Esophagus muscularis mucosa (tissue), 4 donors: Measurements from ENCODE around the gene MOCS1. TPM values are rescaled to one million over a fixed set of nuclear protein-coding genes. Genes with fewer than 3 reads are reported as not detected.

ENCODE experiments used
- DNase-seq: peaks from one replicate; pipeline ENCODE4 v3.0.0-alpha.2; 2017; ENCODE audit errors: extremely low spot score
- H3K27ac ChIP-seq, 4 donors: fragments of 200-600 bp; sonication (generic); replicated peaks in 1 of 4; 1 replicate in 3 of 4; 2 replicates in 1 of 4; pipeline ENCODE4 v1.5.1; 2016 to 2019; ENCODE audit warnings: mild to moderate bottlenecking in 1 of 4
- H3K27me3 ChIP-seq, 4 donors: fragments of 200-600 bp; sonication (generic); one replicate each; pipeline versions ENCODE4 v1.5.1 to v1.6.0; 2016 to 2019
- H3K36me3 ChIP-seq, 4 donors: fragments of 200-600 bp; sonication (generic); one replicate each; pipeline ENCODE4 v1.5.1; 2016 to 2019
- H3K4me1 ChIP-seq, 4 donors: fragments of 200-600 bp; sonication (generic); one replicate each; pipeline ENCODE4 v1.5.1; 2016 to 2019
- H3K4me3 ChIP-seq, 4 donors: fragments of 200-600 bp; sonication (generic); 1 replicate in 2 of 4; 2 replicates in 2 of 4; pipeline ENCODE4 v1.5.1; 2016 to 2019; ENCODE audit warnings: mild to moderate bottlenecking in 4 of 4, moderate library complexity in 1 of 4
- H3K9me3 ChIP-seq, 4 donors: fragments of 200-600 bp; sonication (generic); 1 replicate in 3 of 4; 2 replicates in 1 of 4; pipeline ENCODE4 v1.5.1; 2016 to 2019
- CTCF ChIP-seq, 3 experiments: fragments of 200-600 bp in 2 of 3; fragments of 450-650 bp in 1 of 3; sonication (generic) in 2 of 3; IDR thresholded peaks; one replicate each; pipeline ENCODE4 v1.5.1; 2017 to 2019; ENCODE audit warnings: antibody characterized with exemption in 3 of 3, mild to moderate bottlenecking in 2 of 3, moderate library complexity in 1 of 3
- EP300 ChIP-seq: sonication (generic); formaldehyde crosslinking; IDR thresholded peaks from one replicate; pipeline ENCODE4 v1.6.1; 2017; ENCODE audit warnings: antibody characterized with exemption
- POLR2A ChIP-seq: fragments of 450-650 bp; IDR thresholded peaks from one replicate; pipeline ENCODE4 v1.6.1; 2017; ENCODE audit warnings: antibody characterized with exemption, moderate library complexity, mild to moderate bottlenecking, low read depth
- POLR2AphosphoS5 ChIP-seq, 2 donors: sonication (generic); formaldehyde crosslinking; IDR thresholded peaks; one replicate each; pipeline ENCODE4 v1.6.1; 2017; ENCODE audit warnings: antibody characterized with exemption in 2 of 2
- WGBS: methylation state at CpG from one replicate; pipeline ENCODE4 v1.1.5; 2018; 5-methylcytosine and 5-hydroxymethylcytosine counted together
- intact Hi-C: fragments of 100-400 bp; cut with DNase I; formaldehyde crosslinking; loops from one replicate; pipeline ENCODE4 v1.15.1; 2023
- total RNA-seq, 4 donors: library from RNA; depleted of rRNA; stranded (reverse); fragments of >200 nt; gene quantifications; one replicate each; pipeline versions ENCODE4 v1.1.0 to v1.2.1, GENCODE V29; 2016

Gene MOCS1
- 10 to 100 TPM; 19.1 to 37.3 (median 28.0) TPM for total RNA-seq

GRCh38 chr6:39934131-39934757 lies at the start of gene MOCS1:
Gene MOCS1, minus strand, starts transcription at chr6:39934462. Its CDS starts 45 bp downstream, at chr6:39934417.
- Histone ChIP-seq H3K27me3 (no peaks in the 10 kb centered on the region), H3K36me3 (no peaks in the 10 kb centered on the region), H3K4me1 (peaks cover 38 to 59% (median 54%) of the 10 kb centered on the region in 4 donors), H3K9me3 (no peaks in the 10 kb centered on the region), H3K27ac (peak within 1 kb of the TSS; percentile 81 to 91 (median 88)), H3K4me3 (peak within 1 kb of the TSS; percentile 71 to 89 (median 82))
- DNase-seq = peak; percentile 94
- WGBS = 1% methylated on average over 12 of the region's 46 CpGs
- TF ChIP-seq POLR2AphosphoS5 (IDR thresholded peaks at IDR 0.05) (peak; percentile 84 to 89), CTCF (IDR thresholded peaks at IDR 0.05) (no peak), EP300 (no peak)
- intact Hi-C loops = no loop called here

GRCh38 chr6:39984051-39984450 lies 49.8 kb upstream of the MOCS1 start:
- H3K36me3 ChIP-seq = no peaks in the 10 kb centered on the region
- H3K27me3 ChIP-seq = no peaks in the 10 kb centered on the region
- H3K9me3 ChIP-seq = no peaks in the 10 kb centered on the region
- TF ChIP-seq POLR2AphosphoS5 (IDR thresholded peaks at IDR 0.05) = no peak
- TF ChIP-seq POLR2A = no peak
- no peak for TF ChIP-seq CTCF (IDR thresholded peaks at IDR 0.05)
- TF ChIP-seq EP300 = no peak
- no peak overlapping the region for H3K4me3 ChIP-seq
- H3K4me1 ChIP-seq = peaks cover 8 to 26% (median 18%) of the 10 kb centered on the region in 4 donors
- H3K27ac ChIP-seq = no peak overlapping the region
- intact Hi-C loops = loop anchor here (5.0 to 10.0 kb wide), 2 partner anchors 323 to 1041 kb away; no protein-coding TSS in a partner anchor
- DNase-seq = peak; percentile 53

GRCh38 chr6:39983193-39983592 lies 48.9 kb upstream of the MOCS1 start:
- Histone ChIP-seq H3K9me3 (no peaks in the 10 kb centered on the region), H3K4me1 (peaks cover 8 to 27% (median 20%) of the 10 kb centered on the region in 4 donors), H3K4me3 (no peak overlapping the region), H3K27me3 (no peaks in the 10 kb centered on the region), H3K27ac (no peak overlapping the region), H3K36me3 (no peaks in the 10 kb centered on the region)
- TF ChIP-seq POLR2AphosphoS5 (IDR thresholded peaks at IDR 0.05) (no peak), EP300 (no peak), POLR2A (no peak), CTCF (IDR thresholded peaks at IDR 0.05) (no peak)
- DNase-seq = peak; percentile 17
- intact Hi-C loops = loop anchor here (5.0 to 10.0 kb wide), 2 partner anchors 324 to 1042 kb away; no protein-coding TSS in a partner anchor

GRCh38 chr6:39982720-39983119 lies 48.5 kb upstream of the MOCS1 start:
- intact Hi-C loops = loop anchor here (5.0 to 10.0 kb wide), 2 partner anchors 325 to 1042 kb away; no protein-coding TSS in a partner anchor
- TF ChIP-seq CTCF (IDR thresholded peaks at IDR 0.05) (no peak), EP300 (no peak), POLR2A (no peak), POLR2AphosphoS5 (IDR thresholded peaks at IDR 0.05) (no peak)

More at GRCh38 chr6:39982720-39983119, 48.5 kb upstream of the MOCS1 start:
- Histone ChIP-seq H3K9me3 (no peaks in the 10 kb centered on the region), H3K36me3 (no peaks in the 10 kb centered on the region), H3K27ac (no peak overlapping the region), H3K4me1 (peaks cover 8 to 27% (median 20%) of the 10 kb centered on the region in 4 donors), H3K4me3 (no peak overlapping the region), H3K27me3 (no peaks in the 10 kb centered on the region)
- DNase-seq = peak; percentile 42
